ENCODE measurements around the gene KRTAP10-9.

- TF ChIP-seq CTCF (tag by site-specific recombination; IDR thresholded peaks at IDR 0.05) (no peak), ZBTB8A (tag by site-specific recombination; IDR thresholded peaks at IDR 0.05) (no peak), ZNF148 (tag by site-specific recombination; IDR thresholded peaks at IDR 0.05; ENCODE audit: borderline replicate concordance) (no peak), MZF1 (tag by site-specific recombination; IDR thresholded peaks at IDR 0.05; ENCODE audit: borderline replicate concordance) (no peak), ZNF654 (tag by site-specific recombination; IDR thresholded peaks at IDR 0.05; ENCODE audit: low read depth) (no peak), ZBTB1 (tag by site-specific recombination; IDR thresholded peaks at IDR 0.05) (no peak), KLF1 (tag by site-specific recombination; IDR thresholded peaks at IDR 0.05) (no peak), ZBTB44 (tag by site-specific recombination; IDR thresholded peaks at IDR 0.05) (no peak), ZNF843 (tag by site-specific recombination; IDR thresholded peaks at IDR 0.05) (no peak)
These were observed 23.0 kb upstream of the KRTAP10-9 start for GRCh38 chr21:44603911-44604310.

Measured in HEK293 (cell line).